SK-N-SH treated with all-trans-retinoic acid at 6 μM for 48 hours (cell line): Measurements from ENCODE around the gene VAMP3.

Experiments used
- ARNTL ChIP-seq: fragments of 450-650 bp; formaldehyde crosslinking; IDR thresholded peaks from 2 replicates; pipeline ENCODE4 v1.5.0; 2020; ENCODE audit warnings: low read depth, mild to moderate bottlenecking, moderate library complexity, borderline replicate concordance
- ZC3H10 ChIP-seq: fragments of 250-450 bp; sonication (Bioruptor Pico); IDR thresholded peaks from 2 replicates; pipeline ENCODE4 v1.5.1; 2021; ENCODE audit warnings: mild to moderate bottlenecking, moderate library complexity
- ZNF70 ChIP-seq: fragments of 450-650 bp; formaldehyde crosslinking; IDR thresholded peaks from 2 replicates; pipeline ENCODE4 v1.5.0; 2020; ENCODE audit warnings: mild to moderate bottlenecking, moderate library complexity
- TF ChIP-seq, protein P1 (sequence below): fragments of 250-450 bp; sonication (Bioruptor Pico); IDR thresholded peaks from 2 replicates; pipeline ENCODE4 v1.8.0; 2020; ENCODE audit warnings: mild to moderate bottlenecking, moderate library complexity, borderline replicate concordance

DNA sequence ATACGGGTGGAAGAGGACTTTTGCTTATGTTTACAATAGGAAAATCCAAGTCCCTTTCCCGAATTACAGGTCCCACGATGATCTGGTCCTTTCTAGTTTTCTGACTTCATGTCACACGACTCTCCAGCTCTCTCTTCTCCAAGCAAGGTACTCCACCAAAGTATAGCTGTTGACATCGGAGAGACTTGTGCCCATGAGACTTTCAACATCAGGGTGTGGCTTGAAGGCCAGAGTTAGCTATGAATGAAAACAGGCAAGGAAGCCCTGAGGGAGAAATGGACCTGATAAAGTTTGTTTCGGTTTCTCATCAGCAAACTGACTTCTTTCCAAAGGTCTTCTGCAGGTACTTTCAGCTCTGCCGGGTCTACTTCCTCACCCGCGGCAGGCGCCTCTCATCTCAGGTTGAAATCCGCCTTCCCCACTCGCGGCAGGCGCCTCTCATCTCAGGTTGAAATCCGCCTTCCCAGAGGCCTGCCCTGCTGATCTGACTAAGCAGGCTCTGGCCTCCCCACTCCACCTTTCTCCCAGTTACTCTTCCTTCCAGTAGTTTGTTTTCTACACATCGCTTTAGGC lies 10.9 kb downstream of the VAMP3 start:
- TF ChIP-seq, protein P1, sequence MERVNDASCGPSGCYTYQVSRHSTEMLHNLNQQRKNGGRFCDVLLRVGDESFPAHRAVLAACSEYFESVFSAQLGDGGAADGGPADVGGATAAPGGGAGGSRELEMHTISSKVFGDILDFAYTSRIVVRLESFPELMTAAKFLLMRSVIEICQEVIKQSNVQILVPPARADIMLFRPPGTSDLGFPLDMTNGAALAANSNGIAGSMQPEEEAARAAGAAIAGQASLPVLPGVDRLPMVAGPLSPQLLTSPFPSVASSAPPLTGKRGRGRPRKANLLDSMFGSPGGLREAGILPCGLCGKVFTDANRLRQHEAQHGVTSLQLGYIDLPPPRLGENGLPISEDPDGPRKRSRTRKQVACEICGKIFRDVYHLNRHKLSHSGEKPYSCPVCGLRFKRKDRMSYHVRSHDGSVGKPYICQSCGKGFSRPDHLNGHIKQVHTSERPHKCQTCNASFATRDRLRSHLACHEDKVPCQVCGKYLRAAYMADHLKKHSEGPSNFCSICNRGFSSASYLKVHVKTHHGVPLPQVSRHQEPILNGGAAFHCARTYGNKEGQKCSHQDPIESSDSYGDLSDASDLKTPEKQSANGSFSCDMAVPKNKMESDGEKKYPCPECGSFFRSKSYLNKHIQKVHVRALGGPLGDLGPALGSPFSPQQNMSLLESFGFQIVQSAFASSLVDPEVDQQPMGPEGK (CRISPR knock-in tag), result no peak
- TF ChIP-seq ARNTL (CRISPR knock-in tag) (no peak), ZC3H10 (CRISPR knock-in tag) (no peak), ZNF70 (CRISPR knock-in tag) (no peak)
